HK-2 (cell line): ENCODE measurements around the gene UBE2Z.

ENCODE experiments used
- DNase-seq: peaks from one replicate; pipeline ENCODE4 v3.0.0-alpha.2; 2018; ENCODE audit not compliant: unreplicated experiment

The UBE2Z gene

GRCh38 chr17:48960834-48961515, 52.8 kb downstream of the UBE2Z start:
- DNase-seq = no peak

- DNase-seq = peak; percentile 77
Observed at GRCh38 chr17:48961516-48962233, 53.5 kb downstream of the UBE2Z start.

GRCh38 chr17:48970224-48970623, 62.0 kb downstream of the UBE2Z start:
- DNase-seq = no peak

GRCh38 chr17:48970865-48971687, 62.9 kb downstream of the UBE2Z start:
- no peak for DNase-seq

GRCh38 chr17:48972749-48973097, 64.5 kb downstream of the UBE2Z start:
- DNase-seq = no peak

GRCh38 chr17:48973806-48974205, 65.6 kb downstream of the UBE2Z start:
- DNase-seq = no peak
